ENCODE measurements around the gene TAL1.

- no peak for TF ChIP-seq CTCF (IDR thresholded peaks at IDR 0.05)
- no peak for TF ChIP-seq POLR2A (IDR thresholded peaks at IDR 0.05)
Observed at GRCh38 chr1:47198214-47198613, 33.8 kb downstream of the TAL1 start.
